Activated T-helper 2 cell treated with anti-CD3 and anti-CD28 coated beads, Interferon-gamma antibody, Interleukin-2, Interleukin-4, amounts not matched to agents 10 μg/mL and 5 μg/mL and 100 μg/mL, durations not matched to agents 14 hours and 24 hours and 36 hours (primary cell): ENCODE measurements around the gene ANO1. TPM values are rescaled to one million over a fixed set of nuclear protein-coding genes. Genes with fewer than 3 reads are reported as not detected.

Source experiments
- DNase-seq: peaks from one replicate; pipeline ENCODE4 v3.0.0; 2021; ENCODE audit warnings: low spot score
- H3K27ac Mint-ChIP-seq: one replicate; pipeline ENCODE4 v1.8.0; 2021; ENCODE audit warnings: mixed read lengths
- H3K27me3 Mint-ChIP-seq: one replicate; pipeline ENCODE4 v1.8.0; 2021; ENCODE audit warnings: low read depth, mixed read lengths
- H3K36me3 Mint-ChIP-seq: one replicate; pipeline ENCODE4 v1.8.0; 2021; ENCODE audit warnings: low read depth, mixed read lengths
- H3K4me1 Mint-ChIP-seq: one replicate; pipeline ENCODE4 v1.8.0; 2021; ENCODE audit warnings: low read depth, mixed read lengths
- H3K4me3 Mint-ChIP-seq: one replicate; pipeline ENCODE4 v1.8.0; 2021; ENCODE audit warnings: low read depth, mild to moderate bottlenecking, moderate library complexity, mixed read lengths
- H3K9me3 Mint-ChIP-seq: one replicate; pipeline ENCODE4 v1.8.0; 2021; ENCODE audit warnings: mixed read lengths
- intact Hi-C: fragments of 100-400 bp; cut with micrococcal nuclease; formaldehyde crosslinking; loops from one replicate; pipeline ENCODE4 v1.15.1; 2023
- total RNA-seq: library from RNA; stranded (reverse); gene quantifications from 2 replicates; pipeline ENCODE4 v1.2.3, GENCODE V29; 2022

ANO1 gene
- total RNA-seq, 1 donor from 2014 or later = not detected

DNA sequence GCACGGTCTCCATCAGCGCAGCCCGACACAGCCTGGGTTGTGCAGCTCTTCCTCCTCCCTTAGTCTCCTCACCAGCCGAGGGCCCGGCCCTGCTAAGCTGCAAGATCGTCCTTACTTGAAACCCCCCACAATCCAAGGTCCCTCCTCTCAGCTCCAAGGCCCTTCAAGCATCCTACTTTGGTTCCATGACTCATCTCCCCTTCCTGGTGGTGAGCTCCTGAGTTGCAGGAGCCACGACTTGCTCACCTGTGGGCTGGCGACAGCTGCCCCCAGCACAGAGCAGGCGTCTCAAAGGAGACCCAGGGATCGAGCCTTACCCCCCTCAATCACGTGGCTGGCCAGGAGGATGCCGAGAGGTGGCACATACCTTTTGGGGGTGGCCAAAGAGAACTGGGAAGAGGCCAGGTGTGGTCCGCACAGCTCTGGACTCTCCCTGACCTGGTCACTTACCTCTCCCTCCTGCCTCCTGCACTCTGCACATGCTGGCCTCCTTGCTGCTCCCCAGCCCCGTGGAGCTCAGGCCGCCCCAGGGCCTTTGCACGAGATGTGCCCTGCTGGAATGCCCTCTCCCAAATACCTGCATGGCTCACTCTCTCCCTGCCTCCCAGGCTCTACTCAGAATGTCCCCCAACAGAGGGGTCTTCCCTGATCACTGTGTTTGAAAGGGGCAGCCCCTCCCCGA is 89.7 kb downstream of the ANO1 start:
- no peak overlapping the region for H3K27ac Mint-ChIP-seq
- no peaks in the 10 kb centered on the region for H3K9me3 Mint-ChIP-seq
- no peak overlapping the region for H3K4me3 Mint-ChIP-seq
- H3K4me1 Mint-ChIP-seq = no peaks in the 10 kb centered on the region
- no peaks in the 10 kb centered on the region for H3K27me3 Mint-ChIP-seq
- H3K36me3 Mint-ChIP-seq = no peaks in the 10 kb centered on the region
- DNase-seq = no peak
- intact Hi-C loops = no loop called here

DNA sequence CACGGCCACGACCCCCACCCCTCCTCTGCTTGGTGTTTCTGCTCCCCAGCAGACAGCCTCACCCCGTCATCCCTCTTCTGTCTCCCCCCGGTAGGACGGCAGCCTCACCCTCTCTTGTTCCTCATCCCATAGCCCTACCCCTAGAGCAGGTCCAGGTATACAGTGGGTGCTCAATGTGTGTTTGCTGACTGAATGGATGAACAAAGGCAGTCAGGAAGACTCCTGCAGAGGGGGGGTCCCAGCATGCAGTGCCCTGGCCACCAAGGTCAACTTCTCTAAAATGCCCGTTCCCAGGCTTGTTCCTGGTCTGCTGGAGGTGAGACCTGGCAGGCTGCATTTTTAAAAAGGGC is 90.3 kb downstream of the ANO1 start:
- no peak overlapping the region for H3K4me3 Mint-ChIP-seq
- no peak overlapping the region for H3K27ac Mint-ChIP-seq
- H3K27me3 Mint-ChIP-seq = no peaks in the 10 kb centered on the region
- no peaks in the 10 kb centered on the region for H3K4me1 Mint-ChIP-seq
- intact Hi-C loops = no loop called here
- no peaks in the 10 kb centered on the region for H3K9me3 Mint-ChIP-seq
- H3K36me3 Mint-ChIP-seq = no peaks in the 10 kb centered on the region
- no peak for DNase-seq

DNA sequence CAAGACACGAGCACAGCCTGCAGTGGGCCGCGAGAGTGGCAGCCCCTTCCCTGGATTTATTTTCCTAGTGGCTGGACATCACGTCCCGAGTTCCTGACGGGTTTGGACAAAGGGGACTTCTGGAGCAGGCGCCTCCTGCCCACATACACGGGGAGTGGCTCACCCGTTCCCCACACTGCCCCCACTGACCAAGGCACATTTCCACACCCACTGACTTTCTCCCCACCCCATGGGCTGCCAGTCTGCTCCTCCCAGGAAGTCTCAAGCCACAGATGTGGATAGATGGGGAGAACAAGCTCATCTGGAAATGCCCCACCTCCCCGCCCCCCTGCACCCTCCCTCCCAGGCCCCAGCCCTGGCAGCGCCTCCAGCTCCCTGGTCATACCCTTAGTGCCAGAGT is 91.0 kb downstream of the ANO1 start:
- no peaks in the 10 kb centered on the region for H3K4me1 Mint-ChIP-seq
- H3K9me3 Mint-ChIP-seq = no peaks in the 10 kb centered on the region
- no peak overlapping the region for H3K4me3 Mint-ChIP-seq
- intact Hi-C loops = no loop called here
- H3K27me3 Mint-ChIP-seq = no peaks in the 10 kb centered on the region
- H3K27ac Mint-ChIP-seq = no peak overlapping the region
- H3K36me3 Mint-ChIP-seq = no peaks in the 10 kb centered on the region
- DNase-seq = no peak

DNA sequence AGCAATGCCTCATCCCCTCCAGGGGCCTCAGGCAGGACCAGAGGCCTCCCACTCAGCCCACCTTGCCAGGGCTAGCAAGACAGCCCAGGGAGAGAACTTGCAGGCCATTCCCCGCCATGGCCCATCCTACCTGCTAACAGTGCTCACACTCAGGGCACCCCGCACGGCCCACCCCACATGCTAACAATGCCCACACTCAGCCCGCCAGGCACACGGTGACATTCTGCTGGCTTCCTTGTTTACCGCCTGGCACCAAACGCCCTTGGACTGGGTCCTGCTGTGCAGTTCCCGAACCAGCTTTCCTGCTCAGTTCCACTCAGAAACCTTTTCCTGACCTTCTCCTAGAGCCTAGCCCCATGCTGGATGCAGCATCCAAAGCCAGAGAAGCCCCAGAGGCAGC is 91.5 kb downstream of the ANO1 start:
- Mint-ChIP-seq H3K9me3 (no peaks in the 10 kb centered on the region), H3K4me1 (no peaks in the 10 kb centered on the region), H3K27ac (no peak overlapping the region), H3K27me3 (no peaks in the 10 kb centered on the region), H3K36me3 (no peaks in the 10 kb centered on the region), H3K4me3 (no peak overlapping the region)
- intact Hi-C loops = no loop called here
- no peak for DNase-seq

DNA sequence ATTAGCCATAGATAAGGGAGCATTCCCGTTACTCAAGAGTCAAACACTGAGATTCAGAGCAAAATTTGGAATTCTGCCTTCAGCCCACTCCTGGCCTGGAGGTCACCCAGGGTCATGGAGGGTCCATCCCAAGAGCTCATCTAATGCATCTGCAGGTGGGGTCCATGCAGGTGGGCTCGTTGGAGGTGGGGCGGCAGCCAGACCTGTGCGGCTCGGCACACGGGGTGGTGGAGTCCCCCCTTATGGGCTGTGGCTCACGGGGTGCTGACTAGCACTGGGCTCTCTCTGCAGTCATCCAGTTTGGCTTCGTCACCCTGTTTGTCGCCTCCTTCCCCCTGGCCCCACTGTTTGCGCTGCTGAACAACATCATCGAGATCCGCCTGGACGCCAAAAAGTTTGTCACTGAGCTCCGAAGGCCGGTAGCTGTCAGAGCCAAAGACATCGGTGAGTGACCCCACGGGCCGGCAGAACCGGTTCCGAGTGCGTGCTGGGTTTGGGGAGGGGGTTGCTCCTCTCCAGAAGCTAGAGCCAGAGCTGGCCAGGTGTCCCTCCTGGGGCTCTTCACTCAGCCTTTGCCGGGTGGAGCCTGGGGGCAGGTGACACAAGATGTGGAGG is 92.6 kb downstream of the ANO1 start:
- Mint-ChIP-seq H3K9me3 (no peaks in the 10 kb centered on the region), H3K27ac (no peak overlapping the region), H3K36me3 (no peaks in the 10 kb centered on the region), H3K4me3 (no peak overlapping the region), H3K27me3 (no peaks in the 10 kb centered on the region), H3K4me1 (no peaks in the 10 kb centered on the region)
- no peak for DNase-seq
- intact Hi-C loops = no loop called here

DNA sequence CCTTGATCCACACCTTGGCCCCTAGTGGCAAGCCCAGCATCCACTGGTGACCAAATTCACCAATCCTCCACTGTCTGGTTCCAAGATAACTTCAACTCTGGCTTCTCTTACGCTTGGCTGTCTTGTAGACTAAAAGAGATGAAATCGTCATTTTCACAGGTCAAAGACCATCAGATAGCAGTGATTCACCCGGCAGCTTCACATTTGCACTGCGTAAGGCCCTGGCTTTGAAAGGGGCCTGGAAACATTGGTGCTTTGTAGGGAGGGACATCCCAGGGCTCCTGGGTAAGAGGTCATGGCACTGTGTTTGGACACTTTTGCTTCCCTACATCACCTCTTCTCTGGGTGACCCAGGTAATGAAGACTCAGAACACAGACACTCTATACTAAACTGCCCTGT is 94.9 kb downstream of the ANO1 start:
- H3K9me3 Mint-ChIP-seq = no peaks in the 10 kb centered on the region
- H3K36me3 Mint-ChIP-seq = no peaks in the 10 kb centered on the region
- no peaks in the 10 kb centered on the region for H3K27me3 Mint-ChIP-seq
- no peak overlapping the region for H3K27ac Mint-ChIP-seq
- no peaks in the 10 kb centered on the region for H3K4me1 Mint-ChIP-seq
- intact Hi-C loops = no loop called here
- no peak overlapping the region for H3K4me3 Mint-ChIP-seq
- DNase-seq = no peak

DNA sequence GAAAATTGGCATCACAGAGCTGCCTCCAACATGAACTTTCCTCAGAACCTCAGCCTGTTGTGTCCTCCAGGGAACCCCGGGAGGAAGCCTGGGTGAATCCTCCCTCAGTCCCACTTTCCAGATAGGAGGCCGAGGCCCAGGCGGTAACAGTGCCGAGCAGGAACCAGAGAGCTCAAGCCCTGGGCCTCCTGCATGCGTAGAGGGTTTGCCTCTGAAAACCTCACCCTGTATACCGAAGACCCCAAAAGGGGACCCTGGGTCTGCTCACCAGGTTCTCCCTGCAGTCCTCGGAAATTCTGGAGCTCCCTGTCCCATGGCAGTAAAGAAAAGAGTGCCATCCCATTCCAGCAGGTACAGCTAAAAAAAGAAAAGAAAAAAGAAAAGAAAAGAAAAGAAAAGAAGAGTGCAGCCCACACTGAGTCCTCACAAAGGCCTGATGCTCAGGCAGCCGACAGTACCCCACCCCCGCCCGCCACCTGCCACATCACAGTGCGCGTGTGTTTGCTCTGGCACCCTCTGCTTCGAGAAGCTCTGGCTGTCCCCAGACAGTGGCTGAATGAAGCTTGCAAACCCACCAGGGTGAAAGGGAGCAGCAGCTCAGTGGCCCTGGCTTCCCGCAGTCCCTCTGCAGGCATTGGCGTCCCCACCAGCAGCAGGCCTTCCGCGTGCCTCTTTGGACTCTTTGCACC is 96.6 kb downstream of the ANO1 start:
- Mint-ChIP-seq H3K36me3 (no peaks in the 10 kb centered on the region), H3K4me1 (no peaks in the 10 kb centered on the region), H3K4me3 (no peak overlapping the region), H3K9me3 (no peaks in the 10 kb centered on the region), H3K27me3 (no peaks in the 10 kb centered on the region), H3K27ac (no peak overlapping the region)
- intact Hi-C loops = no loop called here
- DNase-seq = no peak

DNA sequence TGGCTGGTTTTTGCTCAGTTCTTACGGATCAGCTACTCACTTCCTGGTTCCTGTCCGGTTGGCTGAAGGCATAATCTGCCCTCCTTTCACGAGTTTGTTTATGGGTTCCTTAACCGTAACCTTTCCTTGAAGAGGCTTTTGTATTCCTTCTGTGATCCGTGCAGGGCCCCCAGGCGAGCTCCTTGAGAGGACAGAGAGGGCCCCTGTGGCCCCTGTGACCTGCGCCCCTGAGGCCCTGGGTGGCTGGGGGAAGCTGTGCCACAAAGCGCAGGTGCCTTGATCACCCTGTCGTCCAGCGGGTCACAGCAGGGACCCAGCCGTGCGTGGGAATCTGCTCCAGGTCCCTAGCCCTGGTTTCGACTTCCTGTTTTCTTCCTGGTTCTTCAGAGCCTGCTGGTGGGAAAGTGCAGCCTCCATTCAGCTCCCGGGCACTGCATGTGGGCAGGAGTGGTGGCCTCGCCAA is 97.2 kb downstream of the ANO1 start:
- no peaks in the 10 kb centered on the region for H3K36me3 Mint-ChIP-seq
- no peak overlapping the region for H3K27ac Mint-ChIP-seq
- no peaks in the 10 kb centered on the region for H3K27me3 Mint-ChIP-seq
- no peaks in the 10 kb centered on the region for H3K4me1 Mint-ChIP-seq
- DNase-seq = no peak
- no peak overlapping the region for H3K4me3 Mint-ChIP-seq
- no peaks in the 10 kb centered on the region for H3K9me3 Mint-ChIP-seq
- intact Hi-C loops = no loop called here

DNA sequence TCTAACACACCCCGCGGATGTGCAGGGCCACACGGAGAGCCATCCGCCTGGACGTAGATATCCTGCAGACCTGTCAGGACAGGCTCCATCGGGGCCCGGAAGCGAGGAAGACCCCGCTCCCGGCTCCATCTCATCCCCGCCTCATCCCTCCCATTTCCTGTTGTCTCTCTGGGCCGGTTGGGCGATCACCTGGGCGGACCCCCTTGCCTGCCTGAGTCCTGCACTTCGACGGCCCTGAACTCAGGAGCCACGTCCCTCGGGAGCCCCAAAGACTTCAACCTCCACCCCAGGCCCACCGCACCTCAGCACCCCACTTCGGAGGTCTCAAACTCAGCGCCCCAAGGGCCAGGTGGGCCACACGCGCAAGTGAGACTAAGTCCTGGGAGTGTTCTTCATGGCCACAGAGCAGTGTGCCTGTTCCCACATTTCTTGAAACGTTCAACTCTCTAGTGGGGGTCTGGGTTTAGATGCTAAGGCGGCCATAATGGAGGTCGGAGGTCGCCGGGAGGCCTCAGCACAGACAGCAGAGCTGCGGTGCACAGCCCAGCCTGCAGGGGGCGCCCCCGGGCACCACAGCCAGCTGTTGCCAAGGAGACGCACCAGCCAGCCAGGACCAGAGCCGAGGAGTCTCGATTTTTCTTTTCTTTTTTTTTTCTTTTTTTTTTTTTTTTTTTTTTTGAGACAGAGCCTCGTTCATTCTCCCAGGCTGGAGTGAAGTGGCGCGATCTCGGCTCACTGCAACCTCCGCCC is 99.0 kb downstream of the ANO1 start:
- H3K27me3 Mint-ChIP-seq = no peaks in the 10 kb centered on the region
- intact Hi-C loops = no loop called here
- no peak overlapping the region for H3K4me3 Mint-ChIP-seq
- H3K9me3 Mint-ChIP-seq = no peaks in the 10 kb centered on the region
- no peaks in the 10 kb centered on the region for H3K36me3 Mint-ChIP-seq
- DNase-seq = peak; percentile 35
- H3K27ac Mint-ChIP-seq = no peak overlapping the region
- H3K4me1 Mint-ChIP-seq = no peaks in the 10 kb centered on the region

DNA sequence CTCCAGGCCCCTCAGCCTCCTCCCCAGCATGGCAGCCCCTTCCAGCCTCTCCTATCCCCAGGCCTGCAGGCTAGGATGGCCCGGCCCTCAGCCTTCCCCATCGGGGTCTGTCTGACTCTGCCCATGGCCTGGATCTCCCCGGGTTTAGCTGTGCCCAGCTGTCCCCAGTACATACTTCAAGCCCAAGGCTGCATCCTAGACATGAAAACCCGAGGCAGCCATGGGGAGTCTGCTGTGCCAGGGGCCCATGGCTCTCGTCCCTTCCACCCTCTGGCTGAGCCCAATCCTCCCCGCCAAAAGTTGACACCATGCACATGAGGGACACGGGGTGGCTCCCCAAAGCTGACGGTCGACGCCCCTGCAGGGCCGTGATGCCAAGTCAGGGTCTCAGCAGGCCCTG is 102.8 kb downstream of the ANO1 start:
- DNase-seq = no peak
- intact Hi-C loops = no loop called here
- no peak overlapping the region for H3K4me3 Mint-ChIP-seq
- no peaks in the 10 kb centered on the region for H3K36me3 Mint-ChIP-seq
- H3K27ac Mint-ChIP-seq = no peak overlapping the region
- no peaks in the 10 kb centered on the region for H3K27me3 Mint-ChIP-seq
- no peaks in the 10 kb centered on the region for H3K4me1 Mint-ChIP-seq
- H3K9me3 Mint-ChIP-seq = no peaks in the 10 kb centered on the region

DNA sequence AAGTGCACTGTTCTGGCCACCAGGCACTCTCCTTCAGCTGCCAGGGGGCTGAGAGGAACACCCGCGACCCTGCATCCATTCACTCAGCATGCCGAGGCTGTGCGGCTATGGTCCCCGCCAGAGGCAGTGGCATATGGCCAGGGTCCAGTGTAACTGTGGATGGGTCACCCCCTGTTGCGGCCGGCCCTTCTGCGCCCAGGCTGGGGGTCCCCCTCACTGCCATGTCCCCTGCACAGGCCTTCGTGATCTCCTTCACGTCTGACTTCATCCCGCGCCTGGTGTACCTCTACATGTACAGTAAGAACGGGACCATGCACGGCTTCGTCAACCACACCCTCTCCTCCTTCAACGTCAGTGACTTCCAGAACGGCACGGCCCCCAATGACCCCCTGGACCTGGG is 104.1 kb downstream of the ANO1 start:
- H3K4me3 Mint-ChIP-seq = no peak overlapping the region
- H3K4me1 Mint-ChIP-seq = no peaks in the 10 kb centered on the region
- intact Hi-C loops = no loop called here
- no peaks in the 10 kb centered on the region for H3K36me3 Mint-ChIP-seq
- H3K27ac Mint-ChIP-seq = no peak overlapping the region
- H3K9me3 Mint-ChIP-seq = no peaks in the 10 kb centered on the region
- H3K27me3 Mint-ChIP-seq = no peaks in the 10 kb centered on the region
- DNase-seq = no peak

DNA sequence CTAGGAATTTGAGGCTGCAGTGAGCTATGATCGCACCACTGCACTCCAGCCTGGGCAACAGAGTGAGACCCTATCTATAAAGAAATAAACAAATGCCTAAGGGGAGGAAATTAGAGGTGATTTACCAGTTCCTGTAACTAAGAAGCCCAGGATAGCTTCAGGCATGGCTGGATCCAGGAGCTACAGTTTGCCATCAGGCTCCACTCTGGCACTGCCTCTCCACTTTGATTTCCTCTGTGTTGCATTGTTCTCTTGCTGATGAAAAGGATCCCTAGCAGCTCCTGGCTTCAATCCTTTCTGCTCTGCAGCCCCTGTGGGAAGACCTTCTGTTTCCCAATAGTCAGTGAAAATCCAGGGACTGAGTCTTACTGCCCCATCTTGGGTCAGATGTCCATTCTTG is 104.9 kb downstream of the ANO1 start:
- Mint-ChIP-seq H3K4me3 (no peak overlapping the region), H3K9me3 (no peaks in the 10 kb centered on the region), H3K27me3 (no peaks in the 10 kb centered on the region), H3K4me1 (no peaks in the 10 kb centered on the region), H3K36me3 (no peaks in the 10 kb centered on the region), H3K27ac (no peak overlapping the region)
- no peak for DNase-seq
- intact Hi-C loops = no loop called here
